Measurements from ENCODE around the gene RAB15. TPM values are rescaled to one million over a fixed set of nuclear protein-coding genes. Genes with fewer than 3 reads are reported as not detected.

Gene RAB15
- total RNA-seq, 5 donors from 2014 or later (not counting 1 experiment from before 2014, with no cell fraction given) = 3.9 to 9.7 (median 4.3) TPM

GRCh38 chr14:64928239-64929013, 43.7 kb downstream of the RAB15 start:
- H3K27me3 ChIP-seq (replicated peaks in 1 of 2; ENCODE audit: control insufficient read depth in 2 of 2, extremely low read depth in 1 of 2, insufficient read depth in 2 of 2, low read length in 1 of 2) = no peaks in the 10 kb centered on the region
- DNase-seq = peak in 4 of 35 experiments; percentile 3 to 60 (median 15)

GRCh38 chr14:64927031-64927430, 45.1 kb downstream of the RAB15 start:
- Mint-ChIP-seq H3K36me3 (peaks cover 35% of the 10 kb centered on the region), H3K4me1 (peaks cover 32 to 37% (median 35%) of the 10 kb centered on the region in 3 donors), H3K4me3 (no peak overlapping the region), H3K9me3 (no peaks in the 10 kb centered on the region), H3K27me3 (no peaks in the 10 kb centered on the region), H3K27ac (peak overlapping the region; percentile 75 to 83)
- ChIA-PET CTCF (interaction anchor here (0.7 to 1.6 kb wide), 4 partner anchors 8 to 12 kb away, joined by 3 to 13 read pairs (median 4); partner anchors contain the start of gene CHURC1 (in 1 of the 2)), POLR2A (interaction anchor here (0.7 to 2.4 kb wide), 2 partner anchors 12 to 45 kb away, joined by 3 to 10 read pairs; partner anchors contain the start of gene CHURC1 (in 1 of the 2))
- DNase-seq (no peak), ATAC-seq (replicated peaks in 1 of 4) (no peak)
- Histone ChIP-seq H3K27me3 (replicated peaks in 1 of 2; ENCODE audit: control insufficient read depth in 2 of 2, extremely low read depth in 1 of 2, insufficient read depth in 2 of 2, low read length in 1 of 2) (no peaks in the 10 kb centered on the region), H3K36me3 (ENCODE audit: control insufficient read depth in 2 of 2, extremely low read depth in 1 of 2, insufficient read depth in 1 of 2, low read length in 1 of 2) (peaks cover 0 to 60% of the 10 kb centered on the region in 2 donors), H3K4me1 (ENCODE audit: control insufficient read depth in 1 of 2, extremely low read depth in 1 of 2, insufficient read depth in 2 of 2, low read length in 2 of 2) (peaks cover 38 to 52% of the 10 kb centered on the region in 2 experiments), H3K4me3 (ENCODE audit: control insufficient read depth in 1 of 2, extremely low read depth in 1 of 2, low read length in 1 of 2) (no peak overlapping the region), H3K27ac (ENCODE audit: low read length) (peak overlapping the region; percentile 82), H3K9me3 (no peaks in the 10 kb centered on the region)
- WGBS (ENCODE audit: insufficient coverage) = 90% methylated on average over 2 of the region's 3 CpGs

More at GRCh38 chr14:64928239-64929013, 43.7 kb downstream of the RAB15 start:
- H3K4me3 ChIP-seq (ENCODE audit: control insufficient read depth in 1 of 2, extremely low read depth in 1 of 2, low read length in 1 of 2) = peak overlapping the region; percentile 20 to 30
- H3K27ac Mint-ChIP-seq = no peak overlapping the region
- no peaks in the 10 kb centered on the region for H3K9me3 ChIP-seq
- peaks cover 32 to 33% (median 32%) of the 10 kb centered on the region in 3 donors for H3K4me1 Mint-ChIP-seq
- peak overlapping the region; percentile 82 for H3K27ac ChIP-seq (ENCODE audit: low read length)
- ATAC-seq (replicated peaks in 1 of 4) = peak; percentile 76 to 86 (median 82)
- H3K36me3 ChIP-seq (ENCODE audit: control insufficient read depth in 2 of 2, extremely low read depth in 1 of 2, insufficient read depth in 1 of 2, low read length in 1 of 2) = peaks cover 0 to 71% of the 10 kb centered on the region in 2 donors
- no peak overlapping the region for H3K4me3 Mint-ChIP-seq
- peaks cover 38 to 52% of the 10 kb centered on the region in 2 experiments for H3K4me1 ChIP-seq (ENCODE audit: control insufficient read depth in 1 of 2, extremely low read depth in 1 of 2, insufficient read depth in 2 of 2, low read length in 2 of 2)
- 20% methylated on average over 3 of the region's 7 CpGs for WGBS (ENCODE audit: insufficient coverage)
- H3K36me3 Mint-ChIP-seq = peaks cover 43% of the 10 kb centered on the region
- H3K27me3 Mint-ChIP-seq = no peaks in the 10 kb centered on the region
- no peaks in the 10 kb centered on the region for H3K9me3 Mint-ChIP-seq
- ChIA-PET POLR2A (interaction anchor here in 1 of 2 donors (0.6 to 2.4 kb wide), 2 partner anchors 14 to 28 kb away, joined by 10 to 14 read pairs; partner anchors contain the start of gene CHURC1), CTCF (interaction anchor here in 1 of 2 donors (0.7 to 1.6 kb wide), 2 partner anchors 13 to 48 kb away, joined by 3 to 13 read pairs; partner anchors contain the start of gene CHURC1)

- no peak for DNase-seq
- Histone ChIP-seq H3K27ac (ENCODE audit: low read length) (peak overlapping the region; percentile 82), H3K27me3 (replicated peaks in 1 of 2; ENCODE audit: control insufficient read depth in 2 of 2, extremely low read depth in 1 of 2, insufficient read depth in 2 of 2, low read length in 1 of 2) (no peaks in the 10 kb centered on the region), H3K4me1 (ENCODE audit: control insufficient read depth in 1 of 2, extremely low read depth in 1 of 2, insufficient read depth in 2 of 2, low read length in 2 of 2) (peaks cover 38 to 48% of the 10 kb centered on the region in 2 experiments), H3K4me3 (ENCODE audit: control insufficient read depth in 1 of 2, extremely low read depth in 1 of 2, low read length in 1 of 2) (no peak overlapping the region), H3K9me3 (no peaks in the 10 kb centered on the region), H3K36me3 (ENCODE audit: control insufficient read depth in 2 of 2, extremely low read depth in 1 of 2, insufficient read depth in 1 of 2, low read length in 1 of 2) (peaks cover 0 to 58% of the 10 kb centered on the region in 2 donors)
- H3K9me3 Mint-ChIP-seq = no peaks in the 10 kb centered on the region
- POLR2A ChIA-PET = interaction anchor here (0.6 to 3.8 kb wide), 4 partner anchors 12 to 384 kb away, joined by 3 to 20 read pairs (median 7); partner anchors contain the start of gene CHURC1 (in 2 of the 2)
- peak overlapping the region in 1 of 3 donors; percentile 24 for H3K4me3 Mint-ChIP-seq
- no CpG with 5 or more reads among the region's 4 CpGs for WGBS (ENCODE audit: insufficient coverage)
- CTCF ChIA-PET = interaction anchor here (1.3 to 1.6 kb wide), 3 partner anchors 7 to 11 kb away, joined by 3 to 13 read pairs (median 4); partner anchors contain the start of gene CHURC1 (in 1 of the 2)
- H3K27me3 Mint-ChIP-seq = no peaks in the 10 kb centered on the region
- peaks cover 39% of the 10 kb centered on the region for H3K36me3 Mint-ChIP-seq
- H3K27ac Mint-ChIP-seq = peak overlapping the region; percentile 75 to 83
- peaks cover 37 to 43% (median 38%) of the 10 kb centered on the region in 3 donors for H3K4me1 Mint-ChIP-seq
- ATAC-seq (replicated peaks in 1 of 4) = no peak
Observed at GRCh38 chr14:64926398-64926995, 45.6 kb downstream of the RAB15 start.

GRCh38 chr14:64923015-64923414, 49.1 kb downstream of the RAB15 start:
- Histone ChIP-seq H3K27ac (ENCODE audit: low read length) (no peak overlapping the region), H3K27me3 (replicated peaks in 1 of 2; ENCODE audit: control insufficient read depth in 2 of 2, extremely low read depth in 1 of 2, insufficient read depth in 2 of 2, low read length in 1 of 2) (no peaks in the 10 kb centered on the region), H3K9me3 (no peaks in the 10 kb centered on the region), H3K4me3 (ENCODE audit: control insufficient read depth in 1 of 2, extremely low read depth in 1 of 2, low read length in 1 of 2) (no peak overlapping the region), H3K4me1 (ENCODE audit: control insufficient read depth in 1 of 2, extremely low read depth in 1 of 2, insufficient read depth in 2 of 2, low read length in 2 of 2) (peaks cover 21 to 22% of the 10 kb centered on the region in 2 experiments), H3K36me3 (ENCODE audit: control insufficient read depth in 2 of 2, extremely low read depth in 1 of 2, insufficient read depth in 1 of 2, low read length in 1 of 2) (peaks cover 0 to 44% of the 10 kb centered on the region in 2 donors)
- no peak for ATAC-seq (replicated peaks in 1 of 4)
- no peak for DNase-seq
- H3K9me3 Mint-ChIP-seq = no peaks in the 10 kb centered on the region
- H3K4me1 Mint-ChIP-seq = peaks cover 68 to 70% (median 68%) of the 10 kb centered on the region in 3 donors
- H3K27ac Mint-ChIP-seq = no peak overlapping the region
- H3K36me3 Mint-ChIP-seq = peaks cover 40% of the 10 kb centered on the region
- no peak overlapping the region for H3K4me3 Mint-ChIP-seq
- CTCF ChIA-PET = interaction anchor here (0.6 to 2.5 kb wide), 4 partner anchors 8 to 45 kb away, joined by 3 to 10 read pairs (median 4); no protein-coding TSS in a partner anchor
- POLR2A ChIA-PET = interaction anchor here (0.7 to 3.8 kb wide), 2 partner anchors 8 kb away, joined by 3 to 20 read pairs; partner anchors contain the start of gene CHURC1 (in 1 of the 2)
- no CpG with 5 or more reads among the region's 3 CpGs for WGBS (ENCODE audit: insufficient coverage)
- H3K27me3 Mint-ChIP-seq = no peaks in the 10 kb centered on the region

GRCh38 chr14:64920465-64920864, 51.7 kb downstream of the RAB15 start:
- H3K36me3 Mint-ChIP-seq = peaks cover 43% of the 10 kb centered on the region
- peaks cover 78 to 82% (median 79%) of the 10 kb centered on the region in 3 donors for H3K4me1 Mint-ChIP-seq
- H3K4me3 Mint-ChIP-seq = peak overlapping the region in 1 of 3 donors; percentile 19
- ChIA-PET POLR2A (interaction anchor here in 1 of 2 donors (0.7 to 0.9 kb wide), 2 partner anchors 10 to 16 kb away, joined by 3 to 4 read pairs; no protein-coding TSS in a partner anchor), CTCF (interaction anchor here in 1 of 2 donors (0.7 kb wide), 1 partner anchor 16 kb away, joined by 3 read pairs; no protein-coding TSS in a partner anchor)
- H3K4me1 ChIP-seq (ENCODE audit: control insufficient read depth in 1 of 2, extremely low read depth in 1 of 2, insufficient read depth in 2 of 2, low read length in 2 of 2) = peaks cover 15 to 26% of the 10 kb centered on the region in 2 experiments
- H3K27ac ChIP-seq (ENCODE audit: low read length) = no peak overlapping the region
- WGBS (ENCODE audit: insufficient coverage) = no CpG with 5 or more reads among the region's 2 CpGs
- no peaks in the 10 kb centered on the region for H3K9me3 ChIP-seq
- ATAC-seq (replicated peaks in 1 of 4) (no peak), DNase-seq (no peak)
- H3K27me3 Mint-ChIP-seq = no peaks in the 10 kb centered on the region
- H3K27ac Mint-ChIP-seq = peak overlapping the region in 1 of 2 donors; percentile 30
- no peak overlapping the region for H3K4me3 ChIP-seq (ENCODE audit: control insufficient read depth in 1 of 2, extremely low read depth in 1 of 2, low read length in 1 of 2)
- H3K27me3 ChIP-seq (replicated peaks in 1 of 2; ENCODE audit: control insufficient read depth in 2 of 2, extremely low read depth in 1 of 2, insufficient read depth in 2 of 2, low read length in 1 of 2) = no peaks in the 10 kb centered on the region
- H3K36me3 ChIP-seq (ENCODE audit: control insufficient read depth in 2 of 2, extremely low read depth in 1 of 2, insufficient read depth in 1 of 2, low read length in 1 of 2) = peaks cover 0 to 23% of the 10 kb centered on the region in 2 donors
- H3K9me3 Mint-ChIP-seq = no peaks in the 10 kb centered on the region
